VCaP (cell line): Measurements from ENCODE around the gene CRYGN.

Experiments used
- H3K27ac ChIP-seq: fragments of 450-650 bp; 2 replicates; pipeline ENCODE4 v1.5.1; 2017
- TF ChIP-seq, protein P1 (sequence below): fragments of 450-650 bp; conservative IDR thresholded peaks from 2 replicates; pipeline ENCODE4 v1.5.1; 2017; ENCODE audit warnings: mild to moderate bottlenecking, moderate library complexity

Gene CRYGN

GRCh38 chr7:151468217-151469018 lies 28.5 kb upstream of the CRYGN start:
- H3K27ac ChIP-seq = no peak overlapping the region
- TF ChIP-seq, protein P1, sequence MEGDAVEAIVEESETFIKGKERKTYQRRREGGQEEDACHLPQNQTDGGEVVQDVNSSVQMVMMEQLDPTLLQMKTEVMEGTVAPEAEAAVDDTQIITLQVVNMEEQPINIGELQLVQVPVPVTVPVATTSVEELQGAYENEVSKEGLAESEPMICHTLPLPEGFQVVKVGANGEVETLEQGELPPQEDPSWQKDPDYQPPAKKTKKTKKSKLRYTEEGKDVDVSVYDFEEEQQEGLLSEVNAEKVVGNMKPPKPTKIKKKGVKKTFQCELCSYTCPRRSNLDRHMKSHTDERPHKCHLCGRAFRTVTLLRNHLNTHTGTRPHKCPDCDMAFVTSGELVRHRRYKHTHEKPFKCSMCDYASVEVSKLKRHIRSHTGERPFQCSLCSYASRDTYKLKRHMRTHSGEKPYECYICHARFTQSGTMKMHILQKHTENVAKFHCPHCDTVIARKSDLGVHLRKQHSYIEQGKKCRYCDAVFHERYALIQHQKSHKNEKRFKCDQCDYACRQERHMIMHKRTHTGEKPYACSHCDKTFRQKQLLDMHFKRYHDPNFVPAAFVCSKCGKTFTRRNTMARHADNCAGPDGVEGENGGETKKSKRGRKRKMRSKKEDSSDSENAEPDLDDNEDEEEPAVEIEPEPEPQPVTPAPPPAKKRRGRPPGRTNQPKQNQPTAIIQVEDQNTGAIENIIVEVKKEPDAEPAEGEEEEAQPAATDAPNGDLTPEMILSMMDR = no peak

DNA sequence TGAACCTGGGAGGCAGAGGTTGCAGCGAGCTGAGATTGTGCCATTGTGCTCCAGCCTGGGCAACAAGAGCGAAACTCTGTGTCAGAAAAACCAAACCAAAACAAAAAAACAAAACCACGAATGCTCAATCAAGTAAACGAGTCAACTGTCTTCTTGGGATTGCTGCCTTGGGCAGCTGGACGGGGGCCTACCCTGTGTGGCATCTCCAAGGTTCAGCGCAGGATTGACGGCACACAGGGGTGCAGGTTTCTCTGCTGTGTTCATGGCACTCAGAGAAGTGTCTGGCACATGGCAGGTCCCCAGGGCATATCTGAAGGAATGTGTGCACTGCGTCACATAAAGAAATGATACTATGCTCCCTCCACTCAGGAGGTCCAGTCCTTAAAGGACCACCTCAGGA lies 25.2 kb upstream of the CRYGN start:
- TF ChIP-seq, protein P1 = no peak
- no peak overlapping the region for H3K27ac ChIP-seq

DNA sequence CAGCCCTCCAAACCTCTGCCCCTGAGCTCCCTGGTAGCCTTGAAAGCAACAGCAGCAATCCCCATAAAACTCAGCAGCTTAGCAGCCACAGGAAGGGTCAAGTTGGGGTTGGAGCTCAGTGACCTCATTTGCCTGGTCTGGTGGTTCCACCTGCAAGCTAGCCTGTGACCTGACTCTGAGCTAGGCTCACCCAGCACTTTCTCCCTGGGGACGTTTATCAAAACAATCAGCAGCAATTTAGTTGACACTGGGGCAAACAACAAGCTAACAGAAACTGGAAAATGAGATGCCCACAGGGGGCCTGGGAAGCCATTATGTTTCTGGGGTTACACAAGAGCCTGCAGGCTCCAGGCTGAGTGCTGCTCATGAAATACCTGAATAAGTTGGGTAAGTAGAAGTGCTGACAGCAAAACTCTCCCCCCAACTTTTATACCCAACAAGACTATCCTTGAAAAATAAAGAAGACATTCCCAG lies 22.4 kb upstream of the CRYGN start:
- TF ChIP-seq, protein P1 = no peak
- no peak overlapping the region for H3K27ac ChIP-seq

DNA sequence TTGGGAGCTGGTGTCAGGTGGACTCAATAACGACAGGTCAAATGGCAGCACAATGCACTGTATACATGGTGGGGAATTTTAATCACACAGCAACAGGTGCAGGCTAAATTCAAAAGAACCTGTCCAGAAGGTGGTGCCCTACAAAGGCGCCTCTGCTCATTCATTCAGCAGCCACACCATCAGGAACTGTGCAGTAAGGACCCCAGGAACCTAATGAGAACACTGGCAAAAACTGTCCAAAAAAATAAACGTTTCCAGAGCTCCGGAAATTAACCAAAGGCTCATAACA lies 21.9 kb upstream of the CRYGN start:
- no peak overlapping the region for H3K27ac ChIP-seq

GRCh38 chr7:151461096-151461941 lies 21.4 kb upstream of the CRYGN start:
- TF ChIP-seq, protein P1 = no peak

More for the DNA sequence above, 21.9 kb upstream of the CRYGN start:
- TF ChIP-seq, protein P1 = peak; percentile 45; the same call in 1 of the 2 replicates

DNA sequence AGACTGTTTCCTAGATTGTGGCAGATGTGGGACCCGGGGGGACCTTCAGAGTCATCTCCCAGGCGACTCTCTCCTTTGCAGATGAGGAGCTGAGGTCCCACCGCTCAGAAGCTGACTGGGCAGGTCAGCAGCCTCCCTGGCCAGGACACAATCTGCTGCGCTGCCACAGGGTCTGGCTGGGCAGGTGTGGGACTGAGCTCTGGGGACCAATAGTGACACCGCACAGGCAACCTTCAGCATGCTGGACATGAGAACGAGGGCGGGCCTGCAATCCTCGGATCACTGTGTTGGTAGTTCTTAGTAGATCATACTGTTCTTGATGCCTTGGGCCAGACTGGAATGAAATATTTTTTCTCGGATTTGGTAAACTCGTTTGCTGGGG lies 20.5 kb upstream of the CRYGN start:
- TF ChIP-seq, protein P1 = no peak
- H3K27ac ChIP-seq = peak overlapping the region; percentile 57

More at GRCh38 chr7:151461096-151461941, 21.4 kb upstream of the CRYGN start:
- H3K27ac ChIP-seq = no peak overlapping the region; the same call in 1 of the 2 replicates

- TF ChIP-seq, protein P1 = peak; percentile 48; the same call in 1 of the 2 replicates
- peak overlapping the region; percentile 57 for H3K27ac ChIP-seq
Measured at GRCh38 chr7:151459726-151460473, 20.0 kb upstream of the CRYGN start.
